ENCODE data around the gene HDDC2.

GRCh38 chr6:125300992-125301434 lies 754 bp downstream of the HDDC2 start:
- TF ChIP-seq, protein P1, sequence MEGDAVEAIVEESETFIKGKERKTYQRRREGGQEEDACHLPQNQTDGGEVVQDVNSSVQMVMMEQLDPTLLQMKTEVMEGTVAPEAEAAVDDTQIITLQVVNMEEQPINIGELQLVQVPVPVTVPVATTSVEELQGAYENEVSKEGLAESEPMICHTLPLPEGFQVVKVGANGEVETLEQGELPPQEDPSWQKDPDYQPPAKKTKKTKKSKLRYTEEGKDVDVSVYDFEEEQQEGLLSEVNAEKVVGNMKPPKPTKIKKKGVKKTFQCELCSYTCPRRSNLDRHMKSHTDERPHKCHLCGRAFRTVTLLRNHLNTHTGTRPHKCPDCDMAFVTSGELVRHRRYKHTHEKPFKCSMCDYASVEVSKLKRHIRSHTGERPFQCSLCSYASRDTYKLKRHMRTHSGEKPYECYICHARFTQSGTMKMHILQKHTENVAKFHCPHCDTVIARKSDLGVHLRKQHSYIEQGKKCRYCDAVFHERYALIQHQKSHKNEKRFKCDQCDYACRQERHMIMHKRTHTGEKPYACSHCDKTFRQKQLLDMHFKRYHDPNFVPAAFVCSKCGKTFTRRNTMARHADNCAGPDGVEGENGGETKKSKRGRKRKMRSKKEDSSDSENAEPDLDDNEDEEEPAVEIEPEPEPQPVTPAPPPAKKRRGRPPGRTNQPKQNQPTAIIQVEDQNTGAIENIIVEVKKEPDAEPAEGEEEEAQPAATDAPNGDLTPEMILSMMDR (IDR thresholded peaks at IDR 0.05): peak in 1 of 3 experiments; percentile 18
- no peak for TF ChIP-seq POLR2AphosphoS5 (IDR thresholded peaks at IDR 0.05; ENCODE audit: insufficient read depth in 1 of 2, low read depth in 1 of 2)
